ENCODE measurements around the gene GUCY1A1. TPM values are rescaled to one million over a fixed set of nuclear protein-coding genes. Genes with fewer than 3 reads are reported as not detected.

Gene GUCY1A1
- total RNA-seq, 1 donor from 2014 or later: 136 TPM

GRCh38 chr4:155777971-155778735 is 111.5 kb downstream of the GUCY1A1 start:
- no peak for DNase-seq

- DNase-seq: no peak
These were observed 114.1 kb downstream of the GUCY1A1 start for GRCh38 chr4:155780775-155781174.

DNA sequence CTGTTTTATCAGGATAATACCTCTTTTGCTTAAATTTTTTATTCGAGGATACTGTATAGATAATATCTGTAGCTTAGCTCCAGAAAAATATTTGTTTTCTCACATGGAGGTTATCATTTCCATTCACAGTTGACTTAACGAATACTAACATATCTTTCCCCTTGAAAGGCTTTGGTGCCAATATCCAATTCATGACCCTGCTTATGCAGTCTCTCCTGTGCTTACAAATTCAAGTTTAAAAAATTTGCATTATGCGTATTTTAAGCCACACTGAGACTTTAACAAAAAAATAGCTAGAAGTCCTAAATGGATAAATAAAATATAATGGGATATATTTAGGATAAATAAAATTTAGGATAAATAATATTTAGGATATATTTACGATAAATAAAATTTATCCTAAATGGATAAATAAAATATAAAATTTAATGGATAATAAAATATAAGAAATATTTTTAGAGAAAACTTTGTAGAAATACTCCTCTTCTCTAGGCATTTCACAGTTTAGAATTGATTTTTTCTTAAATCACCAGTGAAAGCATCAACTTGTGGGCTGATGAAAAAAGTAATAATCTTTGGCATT is 114.7 kb downstream of the GUCY1A1 start:
- no peak for DNase-seq

Other genes with a start within 250 kb of the GUCY1A1 start
- 60.8 TPM for gene GUCY1B1, start 92.2 kb downstream of the GUCY1A1 start, total RNA-seq
- not detected for gene ASIC5, start 199.4 kb downstream of the GUCY1A1 start, total RNA-seq
- 0.78 TPM for gene TDO2, start 236.8 kb downstream of the GUCY1A1 start, total RNA-seq

All from occipital lobe (tissue), 2 donors.